K562 (cell line): ENCODE measurements around the gene NTN3. TPM values are rescaled to one million over a fixed set of nuclear protein-coding genes. Genes with fewer than 3 reads are reported as not detected.

ENCODE experiments used
- ATF6 ChIP-seq: sonication (generic); formaldehyde crosslinking; IDR thresholded peaks from 2 replicates; pipeline ENCODE4 v1.4.0; 2020; ENCODE audit warnings: mild to moderate bottlenecking, missing genetic modification reagents
- BHLHE40 ChIP-seq: IDR thresholded peaks from 2 replicates; pipeline ENCODE4 v1.6.1; 2011; ENCODE audit warnings: low read length, improper control_type of control experiment
- CUX1 ChIP-seq: fragments of 200-800 bp; sonication (Bioruptor generic); IDR thresholded peaks from 2 replicates; pipeline ENCODE4 v1.6.1; 2016; ENCODE audit warnings: missing genetic modification characterization, missing compliant biosample characterization
- GMEB1 ChIP-seq: fragments of 250-450 bp; sonication (Bioruptor Pico); IDR thresholded peaks from 2 replicates; pipeline ENCODE4 v1.4.0; 2020; ENCODE audit warnings: mild to moderate bottlenecking
- HNRNPL ChIP-seq: fragments of 200-400 bp; formaldehyde crosslinking; IDR thresholded peaks from 2 replicates; pipeline ENCODE4 v1.6.1; 2017; ENCODE audit warnings: low read depth, mild to moderate bottlenecking, low read length
- MEIS2 ChIP-seq: fragments of 450-650 bp; IDR thresholded peaks from 2 replicates; pipeline ENCODE4 v1.6.1; 2014; ENCODE audit warnings: mild to moderate bottlenecking; ENCODE audit not compliant: partially characterized antibody
- NONO ChIP-seq, 2 experiments: fragments of 200-400 bp in 1 of 2; fragments of 450-650 bp in 1 of 2; formaldehyde crosslinking in 1 of 2; IDR thresholded peaks; 2 replicates each; pipeline ENCODE4 v1.6.1; 2017; ENCODE audit warnings: low read depth in 2 of 2, mild to moderate bottlenecking in 2 of 2, moderate library complexity in 2 of 2, low read length in 1 of 2
- SP2 ChIP-seq: IDR thresholded peaks from 2 replicates; pipeline ENCODE4 v1.6.1; 2011; ENCODE audit warnings: mild to moderate bottlenecking, low read depth, low read length, moderate library complexity; ENCODE audit not compliant: poor library complexity, severe bottlenecking; ENCODE audit errors: extremely low read depth
- STAG1 ChIP-seq: sonication (generic); formaldehyde crosslinking; IDR thresholded peaks from 2 replicates; pipeline ENCODE4 v1.5.0; 2020; ENCODE audit warnings: missing genetic modification reagents, borderline replicate concordance
- U2AF1 ChIP-seq: fragments of 200-400 bp; formaldehyde crosslinking; optimal IDR thresholded peaks from 2 replicates; pipeline ENCODE3; 2017; ENCODE audit warnings: mild to moderate bottlenecking, low read depth, low read length, moderate library complexity
- ZBTB17 ChIP-seq: fragments of 450-650 bp; formaldehyde crosslinking; IDR thresholded peaks from 2 replicates; pipeline ENCODE4 v1.4.0; 2020; ENCODE audit warnings: mild to moderate bottlenecking
- ZNF830 ChIP-seq: fragments of 250-450 bp; sonication (Bioruptor Pico); IDR thresholded peaks from 2 replicates; pipeline ENCODE4 v1.5.0; 2021; ENCODE audit warnings: mild to moderate bottlenecking
- polyA plus RNA-seq, 8 experiments: library from polyadenylated mRNA; depleted of rRNA in 4 of 8; stranded (reverse) in 5 of 8; unstranded in 3 of 8; fragments of >200 nt; fragmentation: Nextera tagmentation in 2 of 8; fragmentation: Illumina TruSeq in 1 of 8; extraction: Ambion mirVana in 2 of 8; extraction: Trizol in 1 of 8; gene quantifications; 2 replicates each; pipeline versions ENCODE4 v1.2.1 to v1.2.3, GENCODE V29; 2011 to 2014; ENCODE audit warnings: inconsistent platforms in 1 of 8, missing spikeins in 1 of 8
- total RNA-seq, 7 experiments: library from RNA; depleted of rRNA in 6 of 7; stranded (reverse); fragments of >200 nt in 6 of 7; fragmentation: Illumina TruSeq in 2 of 7; extraction: Trizol in 2 of 7; gene quantifications; 2 replicates each; pipeline versions ENCODE4 v1.2.1 to v1.2.3, GENCODE V29; 2011 to 2021; ENCODE audit warnings: low replicate concordance in 1 of 7
- TF ChIP-seq, protein P1 (sequence below): fragments of 200-800 bp; sonication (Bioruptor generic); IDR thresholded peaks from 2 replicates; pipeline ENCODE4 v1.6.1; 2017; ENCODE audit warnings: missing genetic modification characterization, missing compliant biosample characterization
- TF ChIP-seq, protein P2 (sequence below), 2 experiments: fragments of 450-650 bp in 1 of 2; sonication (generic) in 1 of 2; formaldehyde crosslinking; conservative IDR thresholded peaks; 2 replicates each; pipeline versions ENCODE4 v1.4.0 to v1.8.1; 2020 to 2022; ENCODE audit warnings: mild to moderate bottlenecking in 1 of 2, missing genetic modification reagents in 1 of 2

NTN3 gene
- total and polyA plus RNA-seq, 9 of the 15 experiments (the other 6 are each of a cell fraction or from before 2014, with no cell fraction given) = not detected

GRCh38 chr16:2429034-2429770 is 41.9 kb upstream of the NTN3 start, which contains the start of gene CCNF (continued):
- TF ChIP-seq ATF6 (CRISPR knock-in tag) (0 out of 2 replicates have a peak, but pooled peaks have one; percentile 3), BHLHE40 (no peak), GMEB1 (peak; percentile 15; the same call in 1 of the 2 replicates), NONO (IDR thresholded peaks at IDR 0.05; ENCODE audit: low read depth in 2 of 2, low read length in 1 of 2) (peak in 1 of 2 experiments; percentile 69; a peak in 1 of 4 replicates), MEIS2 (peak; percentile 15), STAG1 (CRISPR knock-in tag) (no peak), SP2 (peak; percentile 60), HNRNPL (peak; percentile 55; the same call in 1 of the 2 replicates), CUX1 (CRISPR knock-in tag) (no peak), ZNF830 (CRISPR knock-in tag) (no peak), U2AF1 (peak; percentile 15), ZBTB17 (0 out of 2 replicates have a peak, but pooled peaks have one; percentile 51)
- TF ChIP-seq, protein P1, sequence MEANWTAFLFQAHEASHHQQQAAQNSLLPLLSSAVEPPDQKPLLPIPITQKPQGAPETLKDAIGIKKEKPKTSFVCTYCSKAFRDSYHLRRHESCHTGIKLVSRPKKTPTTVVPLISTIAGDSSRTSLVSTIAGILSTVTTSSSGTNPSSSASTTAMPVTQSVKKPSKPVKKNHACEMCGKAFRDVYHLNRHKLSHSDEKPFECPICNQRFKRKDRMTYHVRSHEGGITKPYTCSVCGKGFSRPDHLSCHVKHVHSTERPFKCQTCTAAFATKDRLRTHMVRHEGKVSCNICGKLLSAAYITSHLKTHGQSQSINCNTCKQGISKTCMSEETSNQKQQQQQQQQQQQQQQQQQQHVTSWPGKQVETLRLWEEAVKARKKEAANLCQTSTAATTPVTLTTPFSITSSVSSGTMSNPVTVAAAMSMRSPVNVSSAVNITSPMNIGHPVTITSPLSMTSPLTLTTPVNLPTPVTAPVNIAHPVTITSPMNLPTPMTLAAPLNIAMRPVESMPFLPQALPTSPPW (CRISPR knock-in tag) = peak; percentile 98
- TF ChIP-seq, protein P2, sequence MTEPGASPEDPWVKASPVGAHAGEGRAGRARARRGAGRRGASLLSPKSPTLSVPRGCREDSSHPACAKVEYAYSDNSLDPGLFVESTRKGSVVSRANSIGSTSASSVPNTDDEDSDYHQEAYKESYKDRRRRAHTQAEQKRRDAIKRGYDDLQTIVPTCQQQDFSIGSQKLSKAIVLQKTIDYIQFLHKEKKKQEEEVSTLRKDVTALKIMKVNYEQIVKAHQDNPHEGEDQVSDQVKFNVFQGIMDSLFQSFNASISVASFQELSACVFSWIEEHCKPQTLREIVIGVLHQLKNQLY (CRISPR knock-in tag; conservative IDR thresholded peaks at IDR 0.05) = no peak
